Peyer's patch (tissue), 4 donors: ENCODE measurements around the gene CDK7.

Experiments
- CTCF ChIP-seq, 6 experiments: fragments of 450-650 bp in 4 of 6; fragments of 200-600 bp in 2 of 6; sonication (generic) in 1 of 6; IDR thresholded peaks; one replicate each; pipeline ENCODE4 v1.5.1; 2017 to 2019; ENCODE audit warnings: antibody characterized with exemption in 6 of 6, mild to moderate bottlenecking in 3 of 6, moderate library complexity in 1 of 6
- POLR2A ChIP-seq, 2 donors: fragments of 450-650 bp; IDR thresholded peaks; one replicate each; pipeline ENCODE4 v1.5.1; 2017; ENCODE audit warnings: antibody characterized with exemption in 2 of 2, mild to moderate bottlenecking in 2 of 2, moderate library complexity in 2 of 2

GRCh38 chr5:69288688-69289087 is 54.0 kb downstream of the CDK7 start:
- no peak for TF ChIP-seq CTCF (IDR thresholded peaks at IDR 0.05)
- TF ChIP-seq POLR2A (IDR thresholded peaks at IDR 0.05) = no peak
